ENCODE data around the gene RTRAF. TPM values are rescaled to one million over a fixed set of nuclear protein-coding genes. Genes with fewer than 3 reads are reported as not detected.

RTRAF gene
- total and polyA plus RNA-seq, 10 of the 15 experiments (the other 5 are each of a cell fraction or from before 2014, with no cell fraction given), result 248 to 540 (median 368) TPM

DNA sequence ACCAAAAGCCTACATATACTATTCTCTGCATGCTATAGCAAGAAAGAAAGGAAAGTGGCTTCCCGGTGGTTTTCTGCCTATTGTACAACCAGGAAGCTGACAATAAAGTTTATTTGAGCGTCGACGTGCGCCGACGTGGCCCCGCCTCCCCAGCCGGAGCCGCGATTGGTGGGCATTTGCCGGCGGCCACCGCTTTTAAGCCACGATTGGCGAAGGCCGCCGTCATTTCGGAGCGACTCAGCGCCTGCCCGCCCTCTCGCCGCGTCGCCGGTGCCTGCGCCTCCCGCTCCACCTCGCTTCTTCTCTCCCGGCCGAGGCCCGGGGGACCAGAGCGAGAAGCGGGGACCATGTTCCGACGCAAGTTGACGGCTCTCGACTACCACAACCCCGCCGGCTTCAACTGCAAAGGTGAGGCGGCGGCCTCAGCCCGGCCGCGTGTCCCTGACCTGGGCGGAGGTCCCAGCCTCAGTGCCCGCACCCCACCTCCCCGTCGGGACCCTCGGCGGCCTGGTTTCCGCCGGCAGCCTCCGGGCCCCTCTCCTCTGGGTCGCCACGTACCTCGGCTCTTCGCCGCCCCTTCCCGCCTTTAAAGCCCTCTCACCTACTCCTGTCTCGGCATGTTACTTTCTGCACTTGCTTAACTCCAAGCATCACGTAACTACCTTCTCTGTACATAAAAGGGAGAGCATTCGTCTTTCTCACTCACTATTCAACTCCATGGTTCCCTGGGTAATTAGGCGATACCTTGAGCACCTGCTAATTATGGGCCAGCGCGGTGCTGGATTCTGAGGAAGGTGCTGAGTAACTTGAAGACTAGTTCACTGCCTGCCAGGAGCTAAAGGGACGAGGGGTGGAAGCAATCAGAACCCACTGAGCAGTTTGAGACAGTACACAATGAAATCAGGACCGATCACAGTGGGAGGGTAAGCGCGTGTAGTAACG, at the start of gene RTRAF (continued):
- TF ChIP-seq, protein P1, sequence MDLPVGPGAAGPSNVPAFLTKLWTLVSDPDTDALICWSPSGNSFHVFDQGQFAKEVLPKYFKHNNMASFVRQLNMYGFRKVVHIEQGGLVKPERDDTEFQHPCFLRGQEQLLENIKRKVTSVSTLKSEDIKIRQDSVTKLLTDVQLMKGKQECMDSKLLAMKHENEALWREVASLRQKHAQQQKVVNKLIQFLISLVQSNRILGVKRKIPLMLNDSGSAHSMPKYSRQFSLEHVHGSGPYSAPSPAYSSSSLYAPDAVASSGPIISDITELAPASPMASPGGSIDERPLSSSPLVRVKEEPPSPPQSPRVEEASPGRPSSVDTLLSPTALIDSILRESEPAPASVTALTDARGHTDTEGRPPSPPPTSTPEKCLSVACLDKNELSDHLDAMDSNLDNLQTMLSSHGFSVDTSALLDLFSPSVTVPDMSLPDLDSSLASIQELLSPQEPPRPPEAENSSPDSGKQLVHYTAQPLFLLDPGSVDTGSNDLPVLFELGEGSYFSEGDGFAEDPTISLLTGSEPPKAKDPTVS (IDR thresholded peaks at IDR 0.05; ENCODE audit: low read depth, low read length), result peak; percentile 64; the same call in 1 of the 2 replicates
- TF ChIP-seq HDGF (IDR thresholded peaks at IDR 0.05) (no peak), SMAD5 (IDR thresholded peaks at IDR 0.05; ENCODE audit: low read depth) (peak; percentile 66; the same call in 1 of the 2 replicates), SIX5 (IDR thresholded peaks at IDR 0.05; ENCODE audit: low read depth, low read length, severe bottlenecking) (peak; percentile 40), TCF12 (IDR thresholded peaks at IDR 0.05; ENCODE audit: low read depth, low read length) (peak; percentile 12; the same call in 1 of the 2 replicates), ATF7 (IDR thresholded peaks at IDR 0.05; ENCODE audit: low read depth) (peak; percentile 40), BCL11A (IDR thresholded peaks at IDR 0.05; ENCODE audit: low read depth, low read length) (0 out of 2 replicates have a peak, but pooled peaks have one; percentile 20), ETV6 (conservative IDR thresholded peaks at IDR 0.05 in 1 of 2, IDR thresholded peaks at IDR 0.05 in 1 of 2; ENCODE audit: borderline replicate concordance in 1 of 2, low read depth in 1 of 2) (no peak), GABPA (IDR thresholded peaks at IDR 0.05; ENCODE audit: low read depth) (0 out of 2 replicates have a peak, but pooled peaks have one; percentile 36), NFYA (IDR thresholded peaks at IDR 0.05; ENCODE audit: borderline replicate concordance, low read depth, low read length) (no peak; the same call in 1 of the 2 replicates), TCF7 (IDR thresholded peaks at IDR 0.05; ENCODE audit: borderline replicate concordance) (peak; percentile 62; the same call in 1 of the 2 replicates), SRF (IDR thresholded peaks at IDR 0.05; ENCODE audit: low read depth in 2 of 2, low read length in 2 of 2) (0 out of 4 replicates have a peak, but pooled peaks of 1 of the 2 experiments have one; percentile 36), RBBP5 (conservative IDR thresholded peaks at IDR 0.05) (no peak), SREBF1 (IDR thresholded peaks at IDR 0.05; ENCODE audit: low read length) (no peak)
- TF ChIP-seq, protein P2, sequence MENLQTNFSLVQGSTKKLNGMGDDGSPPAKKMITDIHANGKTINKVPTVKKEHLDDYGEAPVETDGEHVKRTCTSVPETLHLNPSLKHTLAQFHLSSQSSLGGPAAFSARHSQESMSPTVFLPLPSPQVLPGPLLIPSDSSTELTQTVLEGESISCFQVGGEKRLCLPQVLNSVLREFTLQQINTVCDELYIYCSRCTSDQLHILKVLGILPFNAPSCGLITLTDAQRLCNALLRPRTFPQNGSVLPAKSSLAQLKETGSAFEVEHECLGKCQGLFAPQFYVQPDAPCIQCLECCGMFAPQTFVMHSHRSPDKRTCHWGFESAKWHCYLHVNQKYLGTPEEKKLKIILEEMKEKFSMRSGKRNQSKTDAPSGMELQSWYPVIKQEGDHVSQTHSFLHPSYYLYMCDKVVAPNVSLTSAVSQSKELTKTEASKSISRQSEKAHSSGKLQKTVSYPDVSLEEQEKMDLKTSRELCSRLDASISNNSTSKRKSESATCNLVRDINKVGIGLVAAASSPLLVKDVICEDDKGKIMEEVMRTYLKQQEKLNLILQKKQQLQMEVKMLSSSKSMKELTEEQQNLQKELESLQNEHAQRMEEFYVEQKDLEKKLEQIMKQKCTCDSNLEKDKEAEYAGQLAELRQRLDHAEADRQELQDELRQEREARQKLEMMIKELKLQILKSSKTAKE (IDR thresholded peaks at IDR 0.05; ENCODE audit: low read depth, poor library complexity, severe bottlenecking), result no peak
- TF ChIP-seq, protein P3, sequence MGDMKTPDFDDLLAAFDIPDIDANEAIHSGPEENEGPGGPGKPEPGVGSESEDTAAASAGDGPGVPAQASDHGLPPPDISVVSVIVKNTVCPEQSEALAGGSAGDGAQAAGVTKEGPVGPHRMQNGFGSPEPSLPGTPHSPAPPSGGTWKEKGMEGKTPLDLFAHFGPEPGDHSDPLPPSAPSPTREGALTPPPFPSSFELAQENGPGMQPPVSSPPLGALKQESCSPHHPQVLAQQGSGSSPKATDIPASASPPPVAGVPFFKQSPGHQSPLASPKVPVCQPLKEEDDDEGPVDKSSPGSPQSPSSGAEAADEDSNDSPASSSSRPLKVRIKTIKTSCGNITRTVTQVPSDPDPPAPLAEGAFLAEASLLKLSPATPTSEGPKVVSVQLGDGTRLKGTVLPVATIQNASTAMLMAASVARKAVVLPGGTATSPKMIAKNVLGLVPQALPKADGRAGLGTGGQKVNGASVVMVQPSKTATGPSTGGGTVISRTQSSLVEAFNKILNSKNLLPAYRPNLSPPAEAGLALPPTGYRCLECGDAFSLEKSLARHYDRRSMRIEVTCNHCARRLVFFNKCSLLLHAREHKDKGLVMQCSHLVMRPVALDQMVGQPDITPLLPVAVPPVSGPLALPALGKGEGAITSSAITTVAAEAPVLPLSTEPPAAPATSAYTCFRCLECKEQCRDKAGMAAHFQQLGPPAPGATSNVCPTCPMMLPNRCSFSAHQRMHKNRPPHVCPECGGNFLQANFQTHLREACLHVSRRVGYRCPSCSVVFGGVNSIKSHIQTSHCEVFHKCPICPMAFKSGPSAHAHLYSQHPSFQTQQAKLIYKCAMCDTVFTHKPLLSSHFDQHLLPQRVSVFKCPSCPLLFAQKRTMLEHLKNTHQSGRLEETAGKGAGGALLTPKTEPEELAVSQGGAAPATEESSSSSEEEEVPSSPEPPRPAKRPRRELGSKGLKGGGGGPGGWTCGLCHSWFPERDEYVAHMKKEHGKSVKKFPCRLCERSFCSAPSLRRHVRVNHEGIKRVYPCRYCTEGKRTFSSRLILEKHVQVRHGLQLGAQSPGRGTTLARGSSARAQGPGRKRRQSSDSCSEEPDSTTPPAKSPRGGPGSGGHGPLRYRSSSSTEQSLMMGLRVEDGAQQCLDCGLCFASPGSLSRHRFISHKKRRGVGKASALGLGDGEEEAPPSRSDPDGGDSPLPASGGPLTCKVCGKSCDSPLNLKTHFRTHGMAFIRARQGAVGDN (IDR thresholded peaks at IDR 0.05), result peak; percentile 52; the same call in 1 of the 2 replicates
- TF ChIP-seq, protein P4, sequence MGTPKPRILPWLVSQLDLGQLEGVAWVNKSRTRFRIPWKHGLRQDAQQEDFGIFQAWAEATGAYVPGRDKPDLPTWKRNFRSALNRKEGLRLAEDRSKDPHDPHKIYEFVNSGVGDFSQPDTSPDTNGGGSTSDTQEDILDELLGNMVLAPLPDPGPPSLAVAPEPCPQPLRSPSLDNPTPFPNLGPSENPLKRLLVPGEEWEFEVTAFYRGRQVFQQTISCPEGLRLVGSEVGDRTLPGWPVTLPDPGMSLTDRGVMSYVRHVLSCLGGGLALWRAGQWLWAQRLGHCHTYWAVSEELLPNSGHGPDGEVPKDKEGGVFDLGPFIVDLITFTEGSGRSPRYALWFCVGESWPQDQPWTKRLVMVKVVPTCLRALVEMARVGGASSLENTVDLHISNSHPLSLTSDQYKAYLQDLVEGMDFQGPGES (IDR thresholded peaks at IDR 0.05), result peak; percentile 87
- TF ChIP-seq, protein P5, sequence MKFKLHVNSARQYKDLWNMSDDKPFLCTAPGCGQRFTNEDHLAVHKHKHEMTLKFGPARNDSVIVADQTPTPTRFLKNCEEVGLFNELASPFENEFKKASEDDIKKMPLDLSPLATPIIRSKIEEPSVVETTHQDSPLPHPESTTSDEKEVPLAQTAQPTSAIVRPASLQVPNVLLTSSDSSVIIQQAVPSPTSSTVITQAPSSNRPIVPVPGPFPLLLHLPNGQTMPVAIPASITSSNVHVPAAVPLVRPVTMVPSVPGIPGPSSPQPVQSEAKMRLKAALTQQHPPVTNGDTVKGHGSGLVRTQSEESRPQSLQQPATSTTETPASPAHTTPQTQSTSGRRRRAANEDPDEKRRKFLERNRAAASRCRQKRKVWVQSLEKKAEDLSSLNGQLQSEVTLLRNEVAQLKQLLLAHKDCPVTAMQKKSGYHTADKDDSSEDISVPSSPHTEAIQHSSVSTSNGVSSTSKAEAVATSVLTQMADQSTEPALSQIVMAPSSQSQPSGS (IDR thresholded peaks at IDR 0.05; ENCODE audit: low read length), result no peak
